HG02938 (cell line): Measurements from ENCODE around the gene MEF2A.
"Not testable (repeated sequence)": the region's sequence is repeated elsewhere in the genome, so short reads cannot be mapped to it uniquely, and the experiment has no call there.

Experiments
- ATAC-seq: cut with Tn5 transposase; IDR thresholded peaks from one replicate; pipeline ENCODE4 v1.9.1; 2021; ENCODE audit warnings: mild to moderate bottlenecking, moderate library complexity; ENCODE audit not compliant: unreplicated experiment

The MEF2A gene

GRCh38 chr15:99750326-99750725 is 184.5 kb downstream of the MEF2A start:
- ATAC-seq: not testable (repeated sequence)

- no peak for ATAC-seq
These were observed 186.8 kb downstream of the MEF2A start for GRCh38 chr15:99752556-99752955.

- no peak for ATAC-seq
These were observed 187.3 kb downstream of the MEF2A start for GRCh38 chr15:99753066-99753465.

- peak; percentile 88 for ATAC-seq
These were observed 190.1 kb downstream of the MEF2A start for GRCh38 chr15:99755692-99756409.

GRCh38 chr15:99762288-99762687 is 196.5 kb downstream of the MEF2A start:
- no peak for ATAC-seq

- ATAC-seq: no peak
These were observed 198.0 kb downstream of the MEF2A start for GRCh38 chr15:99763827-99764226.

- no peak for ATAC-seq
These were observed 198.7 kb downstream of the MEF2A start for GRCh38 chr15:99764522-99764921.
